ENCODE measurements around the gene NOP53. TPM values are rescaled to one million over a fixed set of nuclear protein-coding genes. Genes with fewer than 3 reads are reported as not detected.
A peak's percentile ranks its signal among the peaks of the same experiment; 100 is the strongest.

Gene NOP53
- total RNA-seq, 4 donors from 2014 or later: 350 to 500 (median 454) TPM

GRCh38 chr19:47699360-47699917 is 45.9 kb upstream of the NOP53 start:
- H3K4me1 ChIP-seq: peaks cover 6 to 31% (median 19%) of the 10 kb centered on the region in 4 donors
- peaks cover 41 to 79% (median 73%) of the 10 kb centered on the region in 4 donors for H3K36me3 ChIP-seq
- H3K27ac ChIP-seq (replicated peaks in 1 of 4): peak overlapping the region in 3 of 4 donors; percentile 45 to 82 (median 72)
- no peak for DNase-seq (ENCODE audit: extremely low spot score)
- intact Hi-C loops (cut with DNase I): loop anchor here (2.0 kb wide), 1 partner anchor 185 kb away; the partner anchor contains the start of gene NAPA
- H3K4me3 ChIP-seq: no peak overlapping the region
- H3K9me3 ChIP-seq: no peaks in the 10 kb centered on the region
- WGBS: 43% methylated on average over 9 of the region's 9 CpGs
- H3K27me3 ChIP-seq: no peaks in the 10 kb centered on the region
- TF ChIP-seq, protein P1, sequence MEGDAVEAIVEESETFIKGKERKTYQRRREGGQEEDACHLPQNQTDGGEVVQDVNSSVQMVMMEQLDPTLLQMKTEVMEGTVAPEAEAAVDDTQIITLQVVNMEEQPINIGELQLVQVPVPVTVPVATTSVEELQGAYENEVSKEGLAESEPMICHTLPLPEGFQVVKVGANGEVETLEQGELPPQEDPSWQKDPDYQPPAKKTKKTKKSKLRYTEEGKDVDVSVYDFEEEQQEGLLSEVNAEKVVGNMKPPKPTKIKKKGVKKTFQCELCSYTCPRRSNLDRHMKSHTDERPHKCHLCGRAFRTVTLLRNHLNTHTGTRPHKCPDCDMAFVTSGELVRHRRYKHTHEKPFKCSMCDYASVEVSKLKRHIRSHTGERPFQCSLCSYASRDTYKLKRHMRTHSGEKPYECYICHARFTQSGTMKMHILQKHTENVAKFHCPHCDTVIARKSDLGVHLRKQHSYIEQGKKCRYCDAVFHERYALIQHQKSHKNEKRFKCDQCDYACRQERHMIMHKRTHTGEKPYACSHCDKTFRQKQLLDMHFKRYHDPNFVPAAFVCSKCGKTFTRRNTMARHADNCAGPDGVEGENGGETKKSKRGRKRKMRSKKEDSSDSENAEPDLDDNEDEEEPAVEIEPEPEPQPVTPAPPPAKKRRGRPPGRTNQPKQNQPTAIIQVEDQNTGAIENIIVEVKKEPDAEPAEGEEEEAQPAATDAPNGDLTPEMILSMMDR (IDR thresholded peaks at IDR 0.05): peak; percentile 68 to 88 (median 72)
- TF ChIP-seq EP300 (IDR thresholded peaks at IDR 0.05) (no peak), POLR2A (IDR thresholded peaks at IDR 0.05; ENCODE audit: low read depth) (no peak), POLR2AphosphoS5 (IDR thresholded peaks at IDR 0.05) (no peak)

DNA sequence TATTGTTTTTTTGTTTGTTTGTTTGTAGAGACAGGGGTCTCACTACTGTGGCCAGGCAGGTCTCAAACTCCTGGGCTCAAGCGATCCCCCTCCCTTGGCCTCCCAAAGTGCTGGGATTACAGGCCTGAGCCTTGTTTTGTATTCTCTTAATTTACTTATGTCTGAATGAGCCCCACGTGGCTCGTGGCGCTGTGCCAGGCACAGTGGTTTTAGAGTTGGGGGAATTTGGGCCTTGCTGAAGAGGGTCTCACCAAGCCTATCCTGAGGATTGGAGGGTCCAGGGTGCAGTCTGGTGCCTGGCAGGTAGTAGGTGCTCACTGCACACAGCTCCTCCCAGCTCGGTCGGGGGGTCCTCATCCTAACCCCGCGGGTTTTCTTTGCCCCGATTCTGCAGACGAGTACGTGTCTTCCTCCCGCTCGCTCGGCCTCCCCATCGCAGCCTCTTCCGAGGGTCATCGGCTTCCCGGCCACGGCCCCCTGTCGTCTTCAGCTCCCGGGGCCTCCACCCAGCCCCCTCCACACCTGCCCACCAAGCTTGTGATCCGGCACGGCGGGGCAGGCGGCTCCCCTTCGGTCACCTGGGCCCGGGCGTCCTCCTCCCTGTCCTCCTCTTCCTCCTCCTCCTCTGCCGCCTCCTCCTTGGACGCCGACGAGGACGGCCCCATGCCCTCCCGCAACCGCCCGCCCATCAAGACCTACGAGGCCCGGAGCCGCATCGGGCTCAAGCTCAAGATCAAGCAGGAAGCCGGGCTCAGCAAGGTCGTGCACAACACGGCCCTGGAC is 44.2 kb upstream of the NOP53 start:
- 92% methylated on average over 36 of the region's 43 CpGs for WGBS
- intact Hi-C loops (cut with DNase I): no loop called here

GRCh38 chr19:47701717-47702552 is 43.4 kb upstream of the NOP53 start:
- intact Hi-C loops (cut with DNase I): no loop called here
- Histone ChIP-seq H3K27me3 (no peaks in the 10 kb centered on the region), H3K4me1 (peaks cover 6 to 42% (median 20%) of the 10 kb centered on the region in 4 donors), H3K27ac (replicated peaks in 1 of 4) (peak overlapping the region in 3 of 4 donors; percentile 75 to 80 (median 77)), H3K9me3 (no peaks in the 10 kb centered on the region), H3K36me3 (peaks cover 37 to 58% (median 56%) of the 10 kb centered on the region in 4 donors), H3K4me3 (no peak overlapping the region)
- DNase-seq (ENCODE audit: extremely low spot score): no peak
- WGBS: 86% methylated on average over 15 of the region's 91 CpGs
- no peak for TF ChIP-seq POLR2A (IDR thresholded peaks at IDR 0.05; ENCODE audit: low read depth)
- TF ChIP-seq EP300 (IDR thresholded peaks at IDR 0.05): no peak
- no peak for TF ChIP-seq POLR2AphosphoS5 (IDR thresholded peaks at IDR 0.05)
- TF ChIP-seq, protein P1 (IDR thresholded peaks at IDR 0.05): no peak

More for the DNA sequence above, 44.2 kb upstream of the NOP53 start:
- H3K36me3 ChIP-seq: peaks cover 41 to 65% (median 61%) of the 10 kb centered on the region in 4 donors
- H3K9me3 ChIP-seq: no peaks in the 10 kb centered on the region
- DNase-seq (ENCODE audit: extremely low spot score): no peak
- no peaks in the 10 kb centered on the region for H3K27me3 ChIP-seq
- peaks cover 6 to 42% (median 19%) of the 10 kb centered on the region in 4 donors for H3K4me1 ChIP-seq
- TF ChIP-seq POLR2A (IDR thresholded peaks at IDR 0.05; ENCODE audit: low read depth) (no peak), POLR2AphosphoS5 (IDR thresholded peaks at IDR 0.05) (no peak), EP300 (IDR thresholded peaks at IDR 0.05) (no peak)
- TF ChIP-seq, protein P1 (IDR thresholded peaks at IDR 0.05): no peak
- no peak overlapping the region for H3K4me3 ChIP-seq
- peak overlapping the region in 1 of 4 donors; percentile 35 for H3K27ac ChIP-seq (replicated peaks in 1 of 4)

GRCh38 chr19:47702671-47703070 is 42.7 kb upstream of the NOP53 start:
- TF ChIP-seq POLR2AphosphoS5 (IDR thresholded peaks at IDR 0.05) (no peak), POLR2A (IDR thresholded peaks at IDR 0.05; ENCODE audit: low read depth) (no peak), EP300 (IDR thresholded peaks at IDR 0.05) (no peak)
- TF ChIP-seq, protein P1 (IDR thresholded peaks at IDR 0.05): no peak
- H3K27me3 ChIP-seq: no peaks in the 10 kb centered on the region
- no peak for DNase-seq (ENCODE audit: extremely low spot score)
- WGBS: 85% methylated on average over 17 of the region's 18 CpGs
- H3K4me1 ChIP-seq: peaks cover 3 to 46% (median 20%) of the 10 kb centered on the region in 4 donors
- H3K9me3 ChIP-seq: no peaks in the 10 kb centered on the region
- peaks cover 37 to 57% (median 56%) of the 10 kb centered on the region in 4 donors for H3K36me3 ChIP-seq
- intact Hi-C loops (cut with DNase I): no loop called here
- no peak overlapping the region for H3K4me3 ChIP-seq
- peak overlapping the region in 3 of 4 donors; percentile 75 to 80 (median 77) for H3K27ac ChIP-seq (replicated peaks in 1 of 4)
